ENCODE measurements around the gene PLCG1.
"Not testable (repeated sequence)": the region's sequence is repeated elsewhere in the genome, so short reads cannot be mapped to it uniquely, and the experiment has no call there.

Gene PLCG1

DNA sequence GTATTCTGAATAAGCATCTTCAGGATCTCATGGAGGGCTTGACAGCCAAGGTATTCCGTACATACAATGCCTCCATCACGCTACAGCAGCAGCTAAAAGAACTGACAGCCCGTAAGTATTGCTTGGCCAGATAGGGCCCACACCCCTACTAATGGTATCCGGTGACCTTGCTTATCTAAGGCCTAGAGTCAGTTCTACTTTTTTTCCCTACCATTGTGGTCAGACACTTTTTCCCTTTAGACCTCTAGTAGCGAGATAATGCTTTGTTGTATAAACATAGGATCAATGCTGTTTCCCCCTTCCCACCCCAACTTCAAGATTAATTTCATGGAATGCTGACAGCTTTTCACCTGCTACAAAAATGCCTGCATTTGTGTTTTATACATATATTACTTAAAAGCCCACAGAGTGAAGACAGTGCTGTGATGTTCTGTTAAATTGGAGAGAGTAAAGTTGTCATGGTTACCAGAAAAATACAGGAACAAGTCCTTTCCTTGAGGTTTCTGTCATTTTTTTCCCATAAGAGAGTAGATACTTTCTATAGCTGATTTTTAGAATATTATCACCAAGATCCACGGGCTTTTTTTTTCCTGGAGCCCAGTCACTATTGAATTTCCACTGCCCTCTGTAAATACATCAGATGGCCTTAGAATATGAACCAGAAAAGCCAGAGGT, 20.9 kb upstream of the PLCG1 start:
- TF ChIP-seq, protein P1, sequence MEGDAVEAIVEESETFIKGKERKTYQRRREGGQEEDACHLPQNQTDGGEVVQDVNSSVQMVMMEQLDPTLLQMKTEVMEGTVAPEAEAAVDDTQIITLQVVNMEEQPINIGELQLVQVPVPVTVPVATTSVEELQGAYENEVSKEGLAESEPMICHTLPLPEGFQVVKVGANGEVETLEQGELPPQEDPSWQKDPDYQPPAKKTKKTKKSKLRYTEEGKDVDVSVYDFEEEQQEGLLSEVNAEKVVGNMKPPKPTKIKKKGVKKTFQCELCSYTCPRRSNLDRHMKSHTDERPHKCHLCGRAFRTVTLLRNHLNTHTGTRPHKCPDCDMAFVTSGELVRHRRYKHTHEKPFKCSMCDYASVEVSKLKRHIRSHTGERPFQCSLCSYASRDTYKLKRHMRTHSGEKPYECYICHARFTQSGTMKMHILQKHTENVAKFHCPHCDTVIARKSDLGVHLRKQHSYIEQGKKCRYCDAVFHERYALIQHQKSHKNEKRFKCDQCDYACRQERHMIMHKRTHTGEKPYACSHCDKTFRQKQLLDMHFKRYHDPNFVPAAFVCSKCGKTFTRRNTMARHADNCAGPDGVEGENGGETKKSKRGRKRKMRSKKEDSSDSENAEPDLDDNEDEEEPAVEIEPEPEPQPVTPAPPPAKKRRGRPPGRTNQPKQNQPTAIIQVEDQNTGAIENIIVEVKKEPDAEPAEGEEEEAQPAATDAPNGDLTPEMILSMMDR (IDR thresholded peaks at IDR 0.05; ENCODE audit: control insufficient read depth, extremely low read depth, insufficient read depth): no peak
- H3K4me3 ChIP-seq (ENCODE audit: low read depth, low read length): no peak overlapping the region
- DNase-seq (ENCODE audit: low read depth): no peak

DNA sequence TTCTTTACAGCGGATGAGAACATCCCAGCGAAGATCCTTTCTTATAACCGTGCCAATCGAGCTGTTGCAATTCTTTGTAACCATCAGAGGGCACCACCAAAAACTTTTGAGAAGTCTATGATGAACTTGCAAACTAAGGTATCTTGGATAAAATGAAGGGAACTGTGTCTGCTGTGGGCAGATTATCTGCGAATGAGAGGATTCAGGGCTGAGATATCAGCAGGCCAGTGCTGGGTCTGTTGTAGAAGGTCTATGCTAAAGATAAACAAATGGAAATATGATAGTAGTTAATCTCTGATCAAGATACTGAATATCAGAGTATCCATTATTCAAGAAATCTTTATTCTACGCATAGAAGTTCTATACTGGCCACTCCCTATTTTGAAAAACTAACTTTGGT, 19.2 kb upstream of the PLCG1 start:
- H3K4me3 ChIP-seq (ENCODE audit: low read depth, low read length); DNase-seq (ENCODE audit: low read depth): not testable (repeated sequence)

DNA sequence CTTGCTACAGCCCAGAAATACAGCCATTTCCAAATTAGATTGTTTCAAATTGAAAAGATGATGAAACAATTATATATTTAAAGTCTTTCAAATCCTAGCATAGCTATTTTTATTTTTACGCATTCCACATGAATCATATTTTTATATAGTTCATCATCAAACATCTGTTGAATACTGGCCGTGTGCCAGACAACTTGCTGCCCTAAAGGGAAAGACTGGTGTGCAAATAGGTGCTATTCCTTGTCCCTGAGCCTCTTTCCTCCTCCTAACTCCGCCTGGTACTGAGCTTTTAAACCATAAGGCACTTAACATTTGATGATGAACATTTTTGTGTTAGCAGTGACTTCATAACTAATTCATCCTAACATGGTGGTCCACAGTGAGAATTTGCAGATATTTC, 18.7 kb upstream of the PLCG1 start:
- no peak overlapping the region for H3K4me3 ChIP-seq (ENCODE audit: low read depth, low read length)
- TF ChIP-seq, protein P1 (IDR thresholded peaks at IDR 0.05; ENCODE audit: control insufficient read depth, extremely low read depth, insufficient read depth): no peak

DNA sequence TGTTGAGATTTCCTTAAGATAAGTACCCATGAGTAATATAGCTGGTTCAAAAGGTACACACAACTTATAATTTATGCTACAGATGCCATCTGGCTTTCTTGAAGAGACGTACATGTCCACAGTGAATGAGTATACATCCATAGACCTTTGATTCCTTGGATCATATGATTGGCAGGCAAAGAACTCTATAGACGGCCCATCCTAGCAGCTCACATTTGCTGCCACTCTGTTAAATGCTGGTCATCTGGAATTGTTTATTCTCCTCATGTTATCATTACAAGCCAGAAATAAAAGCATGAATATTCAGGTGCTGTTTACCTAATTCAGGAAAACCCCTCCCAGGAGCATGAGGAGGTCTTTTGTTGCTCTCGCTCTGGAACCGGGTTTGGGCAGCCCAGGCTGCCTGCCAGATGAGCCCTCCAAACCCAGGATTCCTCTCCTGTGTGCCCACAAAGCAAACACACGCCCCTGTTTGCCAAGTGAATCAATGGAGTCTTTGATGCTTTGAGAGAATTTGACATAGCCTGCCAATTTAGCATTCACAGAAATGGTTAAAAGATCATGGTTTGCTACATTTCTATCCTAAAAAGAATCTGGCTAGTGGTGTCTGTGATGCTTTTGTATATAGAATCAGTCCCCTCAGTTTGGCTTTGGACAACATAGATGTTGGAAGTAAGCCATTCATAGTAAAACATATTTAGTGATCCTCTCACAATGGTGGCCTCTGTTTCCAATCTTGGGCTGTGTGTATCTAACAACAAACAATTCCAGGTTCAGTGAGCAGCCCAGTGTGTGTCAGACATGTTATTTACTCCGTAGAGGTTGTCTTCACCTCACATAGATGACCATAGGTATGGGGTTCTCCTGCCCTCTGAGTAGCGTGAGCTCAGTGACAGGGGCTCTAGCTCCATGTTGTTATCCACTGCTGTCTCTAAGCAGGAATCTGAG, 17.5 kb upstream of the PLCG1 start:
- H3K4me3 ChIP-seq (ENCODE audit: low read depth, low read length): no peak overlapping the region
- TF ChIP-seq, protein P1 (IDR thresholded peaks at IDR 0.05; ENCODE audit: control insufficient read depth, extremely low read depth, insufficient read depth): no peak
- DNase-seq (ENCODE audit: low read depth): no peak

More for the DNA sequence above, 18.7 kb upstream of the PLCG1 start:
- no peak for DNase-seq (ENCODE audit: low read depth)

DNA sequence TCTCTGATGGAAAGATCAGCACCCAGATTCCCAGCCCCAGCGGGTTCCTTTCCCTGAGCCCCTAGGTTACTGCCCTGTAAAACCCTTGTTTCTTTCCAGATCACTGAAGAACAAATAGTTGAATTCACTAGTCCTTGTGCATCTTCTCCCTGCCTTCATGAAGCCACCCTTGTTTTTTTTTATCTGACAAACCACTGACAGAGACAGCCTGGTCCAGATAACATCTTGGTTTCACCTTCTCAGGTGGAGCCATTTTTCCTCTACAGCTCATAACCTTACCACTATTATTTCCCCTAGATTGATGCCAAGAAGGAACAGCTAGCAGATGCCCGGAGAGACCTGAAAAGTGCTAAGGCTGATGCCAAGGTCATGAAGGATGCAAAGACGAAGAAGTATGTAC, 15.9 kb upstream of the PLCG1 start:
- TF ChIP-seq, protein P1 (IDR thresholded peaks at IDR 0.05; ENCODE audit: control insufficient read depth, extremely low read depth, insufficient read depth): no peak
- no peak overlapping the region for H3K4me3 ChIP-seq (ENCODE audit: low read depth, low read length)
- no peak for DNase-seq (ENCODE audit: low read depth)

DNA sequence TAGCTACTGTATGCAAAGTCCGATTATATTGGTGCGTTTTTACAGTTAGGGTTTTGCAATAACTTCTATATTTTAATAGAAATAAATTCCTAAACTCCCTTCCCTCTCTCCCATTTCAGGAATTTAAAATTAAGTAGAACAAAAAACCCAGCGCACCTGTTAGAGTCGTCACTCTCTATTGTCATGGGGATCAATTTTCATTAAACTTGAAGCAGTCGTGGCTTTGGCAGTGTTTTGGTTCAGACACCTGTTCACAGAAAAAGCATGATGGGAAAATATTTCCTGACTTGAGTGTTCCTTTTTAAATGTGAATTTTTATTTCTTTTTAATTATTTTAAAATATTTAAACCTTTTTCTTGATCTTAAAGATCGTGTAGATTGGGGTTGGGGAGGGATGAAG, 13.7 kb upstream of the PLCG1 start:
- no peak for DNase-seq (ENCODE audit: low read depth)
- H3K4me3 ChIP-seq (ENCODE audit: low read depth, low read length): no peak overlapping the region
- TF ChIP-seq, protein P1 (IDR thresholded peaks at IDR 0.05; ENCODE audit: control insufficient read depth, extremely low read depth, insufficient read depth): no peak

DNA sequence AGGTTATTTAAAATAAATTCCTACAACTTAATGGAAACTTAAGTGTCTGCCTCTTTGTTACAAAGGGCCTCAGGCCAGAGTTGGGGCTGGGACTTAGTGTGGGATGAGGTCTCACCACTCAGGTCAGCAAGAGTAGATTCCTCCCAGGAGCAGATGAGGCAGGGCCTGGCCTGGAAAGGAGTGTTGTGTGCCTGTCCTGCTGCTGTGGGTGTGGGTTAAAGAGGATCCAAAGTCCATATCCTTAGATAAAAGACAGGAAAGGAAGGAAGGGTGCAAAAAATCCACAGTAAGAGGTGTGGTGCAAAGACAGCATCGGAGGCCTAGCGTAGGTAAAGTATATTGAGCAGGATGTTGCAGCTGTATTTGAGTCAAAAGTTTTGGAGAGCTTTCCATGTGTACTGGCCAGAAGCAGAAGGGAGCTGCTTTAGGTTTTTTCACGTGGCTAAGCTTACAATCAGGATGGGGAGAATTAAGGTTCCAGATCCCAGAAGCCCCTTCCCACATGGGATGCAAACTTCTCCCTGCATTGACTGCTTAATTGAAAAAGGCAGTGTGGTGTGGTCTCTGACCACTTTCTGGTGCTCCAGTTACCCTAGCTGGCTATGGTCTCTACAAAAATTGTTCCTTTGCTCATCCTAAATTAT, 12.8 kb upstream of the PLCG1 start:
- no peak overlapping the region for H3K4me3 ChIP-seq (ENCODE audit: low read depth, low read length)
- no peak for DNase-seq (ENCODE audit: low read depth)
- TF ChIP-seq, protein P1 (IDR thresholded peaks at IDR 0.05; ENCODE audit: control insufficient read depth, extremely low read depth, insufficient read depth): no peak

All from LNCaP clone FGC (cell line).